ENCODE results near the gene F2.

Gene F2

GRCh38 chr11:46743693-46744339 lies 24.8 kb downstream of the F2 start:
- no peak for DNase-seq (ENCODE audit: low spot score)

GRCh38 chr11:46745328-46745727 lies 26.3 kb downstream of the F2 start:
- no peak for DNase-seq (ENCODE audit: low spot score)

GRCh38 chr11:46745995-46746394 lies 27.0 kb downstream of the F2 start:
- DNase-seq (ENCODE audit: low spot score): no peak

GRCh38 chr11:46747150-46747549 lies 28.1 kb downstream of the F2 start:
- no peak for DNase-seq (ENCODE audit: low spot score)

GRCh38 chr11:46755962-46756361 lies 36.9 kb downstream of the F2 start:
- DNase-seq (ENCODE audit: low spot score): no peak

GRCh38 chr11:46759196-46759595 lies 40.2 kb downstream of the F2 start:
- no peak for DNase-seq (ENCODE audit: low spot score)

- no peak for DNase-seq (ENCODE audit: low spot score)
These were observed 41.6 kb downstream of the F2 start for GRCh38 chr11:46760429-46761128.

- DNase-seq (ENCODE audit: low spot score): no peak
These were observed 42.8 kb downstream of the F2 start for GRCh38 chr11:46761807-46762206.

- DNase-seq (ENCODE audit: low spot score): no peak
These were observed 43.2 kb downstream of the F2 start for GRCh38 chr11:46762248-46762647.

- no peak for DNase-seq (ENCODE audit: low spot score)
These were observed 47.6 kb downstream of the F2 start for GRCh38 chr11:46766656-46767055.

- DNase-seq (ENCODE audit: low spot score): no peak
These were observed 50.7 kb downstream of the F2 start for GRCh38 chr11:46769636-46770221.

- DNase-seq (ENCODE audit: low spot score): no peak
These were observed 57.9 kb downstream of the F2 start for GRCh38 chr11:46776878-46777277.

GRCh38 chr11:46778416-46778815 lies 59.4 kb downstream of the F2 start:
- no peak for DNase-seq (ENCODE audit: low spot score)

Measured in CD4-positive, alpha-beta T cell treated with Interleukin-6 at 100 ng/mL for 8 hours (primary cell).